ENCODE data around the gene BTBD9. TPM values are rescaled to one million over a fixed set of nuclear protein-coding genes. Genes with fewer than 3 reads are reported as not detected.

BTBD9 gene
- total RNA-seq, 4 donors from 2014 or later, result 8.6 to 34.1 (median 30.8) TPM

- TF ChIP-seq CTCF (IDR thresholded peaks at IDR 0.05) (no peak), POLR2A (IDR thresholded peaks at IDR 0.05) (no peak), POLR2AphosphoS5 (IDR thresholded peaks at IDR 0.05) (no peak)
- WGBS, 2 donors (ENCODE audit: low coverage in 1 of 2), result 73 to 89% methylated on average over 3 to 9 of the region's 9 CpGs
- Histone ChIP-seq H3K27ac (no peak overlapping the region), H3K4me3 (no peak overlapping the region), H3K9me3 (no peaks in the 10 kb centered on the region), H3K4me1 (no peaks in the 10 kb centered on the region), H3K36me3 (no peaks in the 10 kb centered on the region), H3K27me3 (no peaks in the 10 kb centered on the region)
- in situ Hi-C loops (cut with MboI; ENCODE audit: low pct_ligation_motif_present in 1 of 4, low pct_unique_long_range_greater_than_20kb in 1 of 4, low sequenced_read_pairs in 3 of 4), result no loop called here
- no peak for DNase-seq
- intact Hi-C loops (cut with DNase I; ENCODE audit: low total_unique reads), result no loop called here
Observed at GRCh38 chr6:38192011-38192410, 447.7 kb downstream of the BTBD9 start.

- intact Hi-C loops (cut with DNase I; ENCODE audit: low total_unique reads) (no loop called here), in situ Hi-C loops (cut with MboI; ENCODE audit: low pct_ligation_motif_present in 1 of 4, low pct_unique_long_range_greater_than_20kb in 1 of 4, low sequenced_read_pairs in 3 of 4) (no loop called here)
- WGBS, 2 donors (ENCODE audit: low coverage in 1 of 2), result 95 to 100% methylated on average over 2 to 9 of the region's 9 CpGs
- H3K27me3 ChIP-seq, result no peaks in the 10 kb centered on the region
- H3K4me1 ChIP-seq, result no peaks in the 10 kb centered on the region
- no peak for DNase-seq
- H3K9me3 ChIP-seq, result no peaks in the 10 kb centered on the region
- no peak for TF ChIP-seq POLR2AphosphoS5 (IDR thresholded peaks at IDR 0.05)
- no peak for TF ChIP-seq POLR2A (IDR thresholded peaks at IDR 0.05)
- no peak for TF ChIP-seq CTCF (IDR thresholded peaks at IDR 0.05)
- TF ChIP-seq EP300 (IDR thresholded peaks at IDR 0.05; ENCODE audit: low read depth), result no peak
- no peak overlapping the region for H3K27ac ChIP-seq
- no peak overlapping the region for H3K4me3 ChIP-seq
- no peaks in the 10 kb centered on the region for H3K36me3 ChIP-seq
Observed at GRCh38 chr6:38191418-38191817, 448.3 kb downstream of the BTBD9 start.

GRCh38 chr6:38188677-38189335 is 450.9 kb downstream of the BTBD9 start:
- Histone ChIP-seq H3K27me3 (no peaks in the 10 kb centered on the region), H3K9me3 (no peaks in the 10 kb centered on the region), H3K27ac (no peak overlapping the region), H3K4me3 (no peak overlapping the region), H3K4me1 (no peaks in the 10 kb centered on the region), H3K36me3 (no peaks in the 10 kb centered on the region)
- no peak for DNase-seq
- TF ChIP-seq POLR2AphosphoS5 (IDR thresholded peaks at IDR 0.05) (no peak), EP300 (IDR thresholded peaks at IDR 0.05; ENCODE audit: low read depth) (no peak), POLR2A (IDR thresholded peaks at IDR 0.05) (no peak), CTCF (IDR thresholded peaks at IDR 0.05) (no peak)
- intact Hi-C loops (cut with DNase I; ENCODE audit: low total_unique reads), result no loop called here
- 96 to 97% methylated on average over 5 to 14 of the region's 14 CpGs for WGBS, 2 donors (ENCODE audit: low coverage in 1 of 2)
- in situ Hi-C loops (cut with MboI; ENCODE audit: low pct_ligation_motif_present in 1 of 4, low pct_unique_long_range_greater_than_20kb in 1 of 4, low sequenced_read_pairs in 3 of 4), result no loop called here

- H3K27me3 ChIP-seq, result no peaks in the 10 kb centered on the region
- no peaks in the 10 kb centered on the region for H3K36me3 ChIP-seq
- H3K4me3 ChIP-seq, result no peak overlapping the region
- WGBS, 2 donors (ENCODE audit: low coverage in 1 of 2), result 95 to 96% methylated on average over 14 to 20 of the region's 20 CpGs
- TF ChIP-seq POLR2AphosphoS5 (IDR thresholded peaks at IDR 0.05), result no peak
- no peak for TF ChIP-seq EP300 (IDR thresholded peaks at IDR 0.05; ENCODE audit: low read depth)
- no peak for TF ChIP-seq POLR2A (IDR thresholded peaks at IDR 0.05)
- no peak for TF ChIP-seq CTCF (IDR thresholded peaks at IDR 0.05)
- H3K4me1 ChIP-seq, result no peaks in the 10 kb centered on the region
- in situ Hi-C loops (cut with MboI; ENCODE audit: low pct_ligation_motif_present in 1 of 4, low pct_unique_long_range_greater_than_20kb in 1 of 4, low sequenced_read_pairs in 3 of 4) (no loop called here), intact Hi-C loops (cut with DNase I; ENCODE audit: low total_unique reads) (no loop called here)
- DNase-seq, result no peak
- H3K27ac ChIP-seq, result no peak overlapping the region
- no peaks in the 10 kb centered on the region for H3K9me3 ChIP-seq
Observed at GRCh38 chr6:38187811-38188590, 451.7 kb downstream of the BTBD9 start.

All from transverse colon (tissue), 4 donors.